Activated CD4-positive, alpha-beta T cell treated with anti-CD3 and anti-CD28 coated beads for 4 hours (primary cell): ENCODE measurements around the gene ADA.
"Not testable (repeated sequence)": the region's sequence is repeated elsewhere in the genome, so short reads cannot be mapped to it uniquely, and the experiment has no call there.

Experiments used
- DNase-seq, 2 donors: peaks; one replicate each; pipeline ENCODE4 v3.0.0-alpha.2; 2020

ADA gene

GRCh38 chr20:44597930-44598329 lies 53.6 kb downstream of the ADA start:
- no peak for DNase-seq

GRCh38 chr20:44597516-44597915 lies 54.0 kb downstream of the ADA start:
- no peak for DNase-seq

GRCh38 chr20:44596876-44597275 lies 54.6 kb downstream of the ADA start:
- DNase-seq: no peak

- DNase-seq: no peak
Observed at GRCh38 chr20:44596010-44596409, 55.5 kb downstream of the ADA start.

GRCh38 chr20:44594730-44595129 lies 56.8 kb downstream of the ADA start:
- DNase-seq: no peak

GRCh38 chr20:44593751-44594150 lies 57.7 kb downstream of the ADA start:
- no peak for DNase-seq

GRCh38 chr20:44592366-44592765 lies 59.1 kb downstream of the ADA start:
- no peak for DNase-seq

- DNase-seq: no peak
Observed at GRCh38 chr20:44590980-44591778, 60.3 kb downstream of the ADA start.

GRCh38 chr20:44589537-44589936 lies 62.0 kb downstream of the ADA start:
- no peak for DNase-seq

- not testable (repeated sequence) for DNase-seq
Observed at GRCh38 chr20:44588321-44588720, 63.2 kb downstream of the ADA start.

- DNase-seq: no peak
Observed at GRCh38 chr20:44587035-44587980, 64.2 kb downstream of the ADA start.

- no peak for DNase-seq
Observed at GRCh38 chr20:44586289-44586911, 65.1 kb downstream of the ADA start.

GRCh38 chr20:44585057-44585963 lies 66.2 kb downstream of the ADA start:
- no peak for DNase-seq

- no peak for DNase-seq
Observed at GRCh38 chr20:44584162-44584561, 67.3 kb downstream of the ADA start.

- DNase-seq: no peak
Observed at GRCh38 chr20:44583157-44583556, 68.3 kb downstream of the ADA start.

- DNase-seq: no peak
Observed at GRCh38 chr20:44582311-44583025, 69.0 kb downstream of the ADA start, which contains the start of gene PKIG. TSS of gene PKIG (plus strand) at chr20:44582579. CDS start at chr20:44614557, 31,978 bp downstream.

GRCh38 chr20:44581515-44581914 lies 70.0 kb downstream of the ADA start:
- no peak for DNase-seq

GRCh38 chr20:44580581-44581268 lies 70.8 kb downstream of the ADA start:
- DNase-seq: no peak

- DNase-seq: no peak
Observed at GRCh38 chr20:44579313-44580081, 72.0 kb downstream of the ADA start.

GRCh38 chr20:44576297-44576696 lies 75.2 kb downstream of the ADA start:
- no peak for DNase-seq
